ENCODE measurements around the gene CAMK1D.
A peak's percentile ranks its signal among the peaks of the same experiment; 100 is the strongest.

CAMK1D gene

GRCh38 chr10:12376211-12376610 lies 26.9 kb downstream of the CAMK1D start:
- DNase-seq: no peak

- no peak for DNase-seq
These were observed 28.4 kb downstream of the CAMK1D start for GRCh38 chr10:12377658-12378290.

- no peak for DNase-seq
These were observed 31.7 kb downstream of the CAMK1D start for GRCh38 chr10:12380999-12381398.

GRCh38 chr10:12381536-12382156 lies 32.3 kb downstream of the CAMK1D start:
- DNase-seq: no peak

- no peak for DNase-seq
These were observed 32.8 kb downstream of the CAMK1D start for GRCh38 chr10:12382157-12382548.

- no peak for DNase-seq
These were observed 33.7 kb downstream of the CAMK1D start for GRCh38 chr10:12382956-12383531.

GRCh38 chr10:12384906-12385305 lies 35.6 kb downstream of the CAMK1D start:
- no peak for DNase-seq

- DNase-seq: no peak
These were observed 38.3 kb downstream of the CAMK1D start for GRCh38 chr10:12387561-12388210.

- peak; percentile 81 to 90 for DNase-seq
These were observed 39.3 kb downstream of the CAMK1D start for GRCh38 chr10:12388671-12389070.

GRCh38 chr10:12389154-12389734 lies 39.9 kb downstream of the CAMK1D start:
- peak; percentile 84 to 85 for DNase-seq

- no peak for DNase-seq
These were observed 41.4 kb downstream of the CAMK1D start for GRCh38 chr10:12390733-12391132.

- no peak for DNase-seq
These were observed 41.9 kb downstream of the CAMK1D start for GRCh38 chr10:12391206-12391605.

- DNase-seq: no peak
These were observed 44.5 kb downstream of the CAMK1D start for GRCh38 chr10:12393831-12394230.

- no peak for DNase-seq
These were observed 45.1 kb downstream of the CAMK1D start for GRCh38 chr10:12394241-12395033.

GRCh38 chr10:12396093-12396492 lies 46.7 kb downstream of the CAMK1D start:
- no peak for DNase-seq

- DNase-seq: no peak
These were observed 47.2 kb downstream of the CAMK1D start for GRCh38 chr10:12396567-12396966.

- no peak for DNase-seq
These were observed 48.0 kb downstream of the CAMK1D start for GRCh38 chr10:12397147-12397896.

GRCh38 chr10:12397941-12398340 lies 48.6 kb downstream of the CAMK1D start:
- DNase-seq: no peak

GRCh38 chr10:12400266-12400931 lies 51.1 kb downstream of the CAMK1D start:
- no peak for DNase-seq

GRCh38 chr10:12401466-12401865 lies 52.1 kb downstream of the CAMK1D start:
- DNase-seq: no peak

- DNase-seq: no peak
These were observed 53.8 kb downstream of the CAMK1D start for GRCh38 chr10:12403119-12403518.
